HAP-1 (cell line): Measurements from ENCODE around the gene GRM5.
A peak's percentile ranks its signal among the peaks of the same experiment; 100 is the strongest.

ENCODE experiments used
- DNase-seq, 2 experiments: peaks; one replicate each; pipeline ENCODE4 v3.0.0-alpha.2; 2016 to 2020; ENCODE audit warnings: low spot score in 2 of 2
- H3K27me3 ChIP-seq: fragments of 250-450 bp; sonication (Bioruptor Pico); 2 replicates; pipeline ENCODE4 v1.5.1; 2020; ENCODE audit warnings: low read depth, mild to moderate bottlenecking, moderate library complexity
- H3K36me3 ChIP-seq: fragments of 250-450 bp; sonication (Bioruptor Pico); replicated peaks from 2 replicates; pipeline ENCODE4 v1.5.1; 2020; ENCODE audit warnings: mild to moderate bottlenecking
- H3K4me1 ChIP-seq: fragments of 250-450 bp; sonication (Bioruptor Pico); 2 replicates; pipeline ENCODE4 v1.5.1; 2020; ENCODE audit warnings: mild to moderate bottlenecking
- H3K4me3 ChIP-seq: fragments of 250-450 bp; sonication (Bioruptor Pico); 2 replicates; pipeline ENCODE4 v1.5.1; 2020; ENCODE audit warnings: mild to moderate bottlenecking, moderate library complexity
- H3K9me3 ChIP-seq: fragments of 250-450 bp; sonication (Bioruptor Pico); 2 replicates; pipeline ENCODE4 v1.5.1; 2020; ENCODE audit warnings: mild to moderate bottlenecking, moderate library complexity
- in situ Hi-C: fragments of 300-500 bp; cut with MboI; formaldehyde crosslinking; loops from 3 replicates; pipeline ENCODE4 v1.14.3; 2020; ENCODE audit warnings: low sequenced_read_pairs, inconsistent platforms, mixed read lengths

The GRM5 gene

GRCh38 chr11:88583251-88583650 lies 482.5 kb downstream of the GRM5 start:
- Histone ChIP-seq H3K36me3 (no peaks in the 10 kb centered on the region), H3K27me3 (peaks cover 4% of the 10 kb centered on the region; the same call in 1 of the 2 replicates), H3K4me1 (no peaks in the 10 kb centered on the region), H3K9me3 (no peaks in the 10 kb centered on the region), H3K4me3 (no peak overlapping the region)
- no peak for DNase-seq
- in situ Hi-C loops = no loop called here

DNA sequence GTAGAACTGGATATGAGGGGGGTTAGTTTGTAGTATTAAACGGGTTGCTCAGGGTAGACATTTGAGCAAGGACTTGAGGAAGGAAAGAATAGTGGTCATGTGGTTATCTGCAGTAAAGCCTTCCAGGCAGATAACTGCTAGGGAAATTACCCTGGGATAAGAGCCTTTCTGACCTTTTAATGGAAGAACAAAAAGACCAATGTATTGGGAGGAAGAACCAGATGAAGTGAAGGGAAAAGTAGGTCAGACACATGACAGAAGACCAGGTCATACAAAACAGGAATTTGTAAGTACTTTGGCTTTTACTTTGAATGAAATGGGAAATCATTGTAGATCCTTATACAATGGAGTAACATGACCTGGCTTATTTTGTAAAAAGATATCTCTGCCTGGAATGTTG lies 486.3 kb downstream of the GRM5 start:
- no peaks in the 10 kb centered on the region for H3K4me1 ChIP-seq
- H3K9me3 ChIP-seq = no peaks in the 10 kb centered on the region
- H3K36me3 ChIP-seq = no peaks in the 10 kb centered on the region
- no peak overlapping the region for H3K4me3 ChIP-seq
- H3K27me3 ChIP-seq = peaks cover 4% of the 10 kb centered on the region; the same call in 1 of the 2 replicates
- in situ Hi-C loops = no loop called here
- no peak for DNase-seq

DNA sequence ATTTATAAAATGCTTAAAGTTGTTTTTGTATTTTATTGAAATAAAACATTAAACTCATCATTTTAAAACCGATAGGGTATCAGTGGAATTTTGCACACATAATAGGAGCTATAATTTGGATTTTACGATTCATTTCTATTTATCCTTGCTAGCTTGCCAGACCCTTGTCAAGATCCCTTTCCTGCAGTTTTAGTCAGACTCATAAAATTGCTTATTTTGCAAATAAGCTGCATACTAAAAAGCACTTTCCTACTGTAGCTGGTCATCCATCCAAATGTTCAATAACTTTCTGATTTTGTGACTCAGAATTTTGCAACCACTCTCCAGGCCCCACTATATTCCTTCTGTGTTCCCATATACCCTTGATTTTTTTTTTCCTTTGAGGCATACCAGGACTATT lies 489.0 kb downstream of the GRM5 start:
- DNase-seq = no peak
- in situ Hi-C loops = no loop called here
- no peaks in the 10 kb centered on the region for H3K4me1 ChIP-seq
- no peak overlapping the region for H3K4me3 ChIP-seq
- H3K27me3 ChIP-seq = peaks cover 3% of the 10 kb centered on the region
- no peaks in the 10 kb centered on the region for H3K9me3 ChIP-seq
- H3K36me3 ChIP-seq = no peaks in the 10 kb centered on the region

DNA sequence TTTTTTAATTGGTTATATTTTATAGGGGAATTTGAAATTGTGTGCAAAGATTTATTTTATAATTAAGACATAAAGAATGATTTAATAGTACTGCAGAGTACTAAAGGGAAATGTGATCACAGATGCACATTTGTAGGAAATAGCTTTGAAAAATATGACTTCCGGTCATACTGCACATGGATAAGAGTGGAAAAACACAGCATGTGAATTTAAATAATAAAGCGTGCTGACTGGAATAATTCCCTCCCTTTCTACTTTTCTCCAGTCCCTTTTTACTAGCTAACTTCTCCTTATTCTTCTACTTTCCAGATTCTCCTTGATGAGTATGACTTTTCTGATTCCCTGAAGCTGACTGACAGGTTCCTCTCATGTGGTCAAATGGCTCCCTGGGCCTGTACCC lies 489.9 kb downstream of the GRM5 start:
- H3K4me1 ChIP-seq = no peaks in the 10 kb centered on the region

GRCh38 chr11:88569342-88569741 lies 496.4 kb downstream of the GRM5 start:
- no peaks in the 10 kb centered on the region for H3K4me1 ChIP-seq
- no peak overlapping the region for H3K4me3 ChIP-seq
- no peaks in the 10 kb centered on the region for H3K36me3 ChIP-seq
- H3K27me3 ChIP-seq = peaks cover 3% of the 10 kb centered on the region; the same call in 1 of the 2 replicates
- in situ Hi-C loops = no loop called here
- H3K9me3 ChIP-seq = no peaks in the 10 kb centered on the region
- DNase-seq = no peak

More for the DNA sequence above, 489.9 kb downstream of the GRM5 start:
- no peak for DNase-seq
- no peak overlapping the region for H3K4me3 ChIP-seq
- in situ Hi-C loops = no loop called here
- H3K27me3 ChIP-seq = peaks cover 3% of the 10 kb centered on the region; the same call in 1 of the 2 replicates
- no peaks in the 10 kb centered on the region for H3K36me3 ChIP-seq
- no peaks in the 10 kb centered on the region for H3K9me3 ChIP-seq

DNA sequence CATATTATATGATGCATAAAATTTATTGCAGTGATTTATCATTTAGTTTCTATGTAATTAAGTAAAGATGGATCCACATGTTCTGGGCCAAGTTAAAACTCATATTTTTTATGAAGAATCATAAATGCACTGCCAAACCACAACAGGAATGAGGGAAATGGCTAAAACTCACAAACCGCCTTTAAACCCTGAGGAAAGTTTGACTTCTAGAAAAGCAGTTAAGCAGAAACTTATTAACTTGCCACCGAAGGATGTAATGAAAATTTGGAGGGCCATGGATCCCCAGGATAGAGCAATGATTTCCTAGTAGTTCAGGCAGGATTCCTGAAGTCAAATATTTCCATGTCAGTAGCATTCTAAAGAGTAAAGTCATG lies 510.0 kb downstream of the GRM5 start:
- Histone ChIP-seq H3K4me1 (no peaks in the 10 kb centered on the region), H3K4me3 (no peak overlapping the region), H3K9me3 (no peaks in the 10 kb centered on the region), H3K36me3 (no peaks in the 10 kb centered on the region), H3K27me3 (no peaks in the 10 kb centered on the region)
- no peak for DNase-seq
- in situ Hi-C loops = no loop called here

DNA sequence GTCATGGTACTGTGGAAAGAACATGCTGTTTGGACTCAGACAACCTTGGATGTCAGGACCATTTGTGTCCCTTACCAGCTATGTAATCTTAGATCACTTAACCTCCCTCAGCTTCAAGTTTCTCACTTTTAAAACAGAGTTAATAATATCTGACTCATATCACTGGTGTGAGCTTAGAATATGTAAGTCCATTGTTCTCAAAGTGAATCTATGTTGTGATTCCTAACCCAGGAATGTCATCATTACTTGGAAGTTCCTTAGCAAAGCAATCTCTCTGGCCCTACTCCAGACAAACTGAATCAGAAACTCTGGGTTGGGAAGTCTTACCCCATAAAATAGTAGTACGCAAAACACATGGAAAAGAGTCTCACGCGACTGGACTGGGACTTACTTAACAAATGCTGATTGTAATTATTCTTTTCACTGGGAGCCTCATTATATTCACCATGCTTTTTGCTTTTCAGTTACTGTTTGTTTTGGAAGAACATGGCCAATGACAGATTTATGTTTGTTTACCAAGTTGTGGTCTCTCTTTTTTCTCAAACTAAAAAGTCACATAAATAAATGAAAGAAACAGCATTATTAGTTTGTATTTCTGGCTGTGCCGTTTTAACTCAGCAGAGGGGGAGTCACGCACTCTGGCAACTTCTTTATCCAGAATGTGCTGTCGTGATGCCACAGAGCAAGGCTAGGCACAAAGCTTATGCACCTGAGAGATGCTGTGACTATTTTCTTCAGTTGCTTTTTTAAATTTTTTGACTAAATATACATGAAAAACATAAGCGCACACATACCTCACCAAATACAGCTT lies 510.6 kb downstream of the GRM5 start:
- no peak for DNase-seq
- in situ Hi-C loops = no loop called here

DNA sequence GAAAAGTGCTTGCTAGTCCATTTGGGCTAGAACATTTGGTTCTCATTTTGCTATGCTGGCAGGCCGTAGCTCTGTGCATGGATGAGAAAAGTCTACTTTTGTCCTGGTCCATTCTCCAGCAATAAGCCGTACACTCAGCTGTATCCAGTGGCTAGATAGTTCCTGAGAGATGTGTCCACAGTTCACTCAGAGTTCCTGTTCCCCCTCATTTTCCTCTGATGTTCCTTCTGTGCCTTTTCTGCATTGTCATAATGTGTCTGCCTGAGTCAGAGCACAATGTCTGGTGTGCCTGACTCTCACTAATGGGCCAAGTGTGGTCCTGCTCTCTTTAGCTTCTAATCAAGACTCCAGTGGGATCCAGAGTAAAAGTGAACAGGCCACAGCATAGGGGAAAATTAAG lies 512.6 kb downstream of the GRM5 start:
- H3K4me3 ChIP-seq = no peak overlapping the region
- no peaks in the 10 kb centered on the region for H3K9me3 ChIP-seq
- 0 out of 2 replicates have a peak, but pooled peaks cover 4% of the 10 kb centered on the region for H3K27me3 ChIP-seq
- DNase-seq = no peak
- in situ Hi-C loops = no loop called here
- no peaks in the 10 kb centered on the region for H3K4me1 ChIP-seq
- H3K36me3 ChIP-seq = no peaks in the 10 kb centered on the region

More for the DNA sequence above, 510.6 kb downstream of the GRM5 start:
- Histone ChIP-seq H3K4me3 (no peak overlapping the region), H3K4me1 (no peaks in the 10 kb centered on the region), H3K36me3 (no peaks in the 10 kb centered on the region), H3K9me3 (no peaks in the 10 kb centered on the region), H3K27me3 (no peaks in the 10 kb centered on the region)

GRCh38 chr11:88552379-88553062 lies 513.3 kb downstream of the GRM5 start:
- DNase-seq = peak; percentile 43 to 70
- H3K9me3 ChIP-seq = no peaks in the 10 kb centered on the region
- H3K36me3 ChIP-seq = no peaks in the 10 kb centered on the region
- no peaks in the 10 kb centered on the region for H3K4me1 ChIP-seq
- in situ Hi-C loops = no loop called here
- H3K4me3 ChIP-seq = no peak overlapping the region
- H3K27me3 ChIP-seq = 0 out of 2 replicates have a peak, but pooled peaks cover 4% of the 10 kb centered on the region

GRCh38 chr11:88544656-88545280 lies 521.0 kb downstream of the GRM5 start:
- H3K4me1 ChIP-seq = no peaks in the 10 kb centered on the region
- in situ Hi-C loops = loop anchor here (10.0 to 25.0 kb wide), 2 partner anchors 532 to 1190 kb away; no protein-coding TSS in a partner anchor
- DNase-seq = no peak
- H3K4me3 ChIP-seq = no peak overlapping the region
- H3K27me3 ChIP-seq = 0 out of 2 replicates have a peak, but pooled peaks cover 4% of the 10 kb centered on the region
- no peaks in the 10 kb centered on the region for H3K36me3 ChIP-seq
- no peaks in the 10 kb centered on the region for H3K9me3 ChIP-seq

- Histone ChIP-seq H3K4me1 (no peaks in the 10 kb centered on the region), H3K36me3 (no peaks in the 10 kb centered on the region), H3K9me3 (no peaks in the 10 kb centered on the region), H3K4me3 (no peak overlapping the region), H3K27me3 (0 out of 2 replicates have a peak, but pooled peaks cover 4% of the 10 kb centered on the region)
- peak; percentile 56 to 75 for DNase-seq
- in situ Hi-C loops = loop anchor here (10.0 to 25.0 kb wide), 2 partner anchors 532 to 1189 kb away; no protein-coding TSS in a partner anchor
Observed at GRCh38 chr11:88543902-88544655, 521.7 kb downstream of the GRM5 start.

DNA sequence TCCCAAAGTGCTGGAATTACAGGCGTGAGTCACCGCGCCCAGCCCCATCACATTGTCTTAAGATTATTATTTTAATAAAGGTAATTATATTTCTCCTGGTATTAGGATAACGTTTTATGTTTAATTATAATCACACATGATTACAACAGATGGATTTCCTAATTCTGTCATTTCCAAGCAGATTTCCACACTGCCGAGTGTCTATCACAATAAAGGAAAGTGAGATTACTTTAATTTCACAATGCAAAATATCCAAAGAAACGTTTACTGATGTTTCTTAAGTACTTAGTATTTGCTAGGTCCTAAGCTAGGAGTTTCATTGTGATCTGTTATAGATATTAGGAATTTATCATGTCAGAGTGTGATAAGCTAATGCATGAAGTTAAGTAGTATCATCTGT lies 524.8 kb downstream of the GRM5 start:
- no peak for DNase-seq
- H3K36me3 ChIP-seq = no peaks in the 10 kb centered on the region
- in situ Hi-C loops = loop anchor here (10.0 to 25.0 kb wide), 2 partner anchors 529 to 1186 kb away; no protein-coding TSS in a partner anchor
- no peaks in the 10 kb centered on the region for H3K9me3 ChIP-seq
- H3K4me3 ChIP-seq = no peak overlapping the region
- H3K4me1 ChIP-seq = no peaks in the 10 kb centered on the region
- H3K27me3 ChIP-seq = peaks cover 2% of the 10 kb centered on the region; the same call in 1 of the 2 replicates

GRCh38 chr11:88538098-88538497 lies 527.7 kb downstream of the GRM5 start:
- no peaks in the 10 kb centered on the region for H3K9me3 ChIP-seq
- no peaks in the 10 kb centered on the region for H3K4me1 ChIP-seq
- in situ Hi-C loops = loop anchor here (25.0 kb wide), 1 partner anchor 526 kb away; no protein-coding TSS in a partner anchor
- H3K36me3 ChIP-seq = no peaks in the 10 kb centered on the region
- H3K27me3 ChIP-seq = peaks cover 2% of the 10 kb centered on the region; the same call in 1 of the 2 replicates
- DNase-seq = no peak
- no peak overlapping the region for H3K4me3 ChIP-seq
